HL-60 (cell line): ENCODE data around the gene GRIN2B.

ENCODE experiments used
- DNase-seq, 2 experiments: peaks; one replicate each; pipeline ENCODE4 v3.0.0-alpha.2; 2010 to 2020; ENCODE audit warnings: low read depth in 1 of 2, low spot score in 1 of 2
- H3K27ac ChIP-seq: fragments of 250-450 bp; sonication (Bioruptor Pico); replicated peaks from 2 replicates; pipeline ENCODE4 v1.5.1; 2020; ENCODE audit warnings: mild to moderate bottlenecking, moderate library complexity
- H3K27me3 ChIP-seq: fragments of 250-450 bp; sonication (Bioruptor Pico); 2 replicates; pipeline ENCODE4 v1.5.1; 2021; ENCODE audit warnings: mild to moderate bottlenecking, moderate library complexity; ENCODE audit not compliant: insufficient read depth, poor library complexity, severe bottlenecking
- H3K4me3 ChIP-seq: replicated peaks from 2 replicates; pipeline ENCODE4 v1.5.1; 2011; ENCODE audit warnings: mild to moderate bottlenecking, control low read depth, low read length; ENCODE audit not compliant: insufficient read depth
- GABPA ChIP-seq: IDR thresholded peaks from 2 replicates; pipeline ENCODE4 v1.6.1; 2012; ENCODE audit warnings: low read depth
- POLR2AphosphoS5 ChIP-seq: IDR thresholded peaks from 2 replicates; pipeline ENCODE4 v1.6.1; 2012; ENCODE audit warnings: low read depth
- REST ChIP-seq: IDR thresholded peaks from 2 replicates; pipeline ENCODE4 v1.6.1; 2012; ENCODE audit warnings: low read depth; ENCODE audit not compliant: insufficient replicate concordance
- SPI1 ChIP-seq: IDR thresholded peaks from 2 replicates; pipeline ENCODE4 v1.6.1; 2012; ENCODE audit warnings: low read depth, mild to moderate bottlenecking, borderline replicate concordance
- TF ChIP-seq, protein P1 (sequence below): IDR thresholded peaks from one replicate; pipeline ENCODE4 v1.5.1; 2011; ENCODE audit warnings: low read length, control low read depth, inconsistent platforms; ENCODE audit not compliant: insufficient read depth

The GRIN2B gene

GRCh38 chr12:13979772-13980378 lies 1.5 kb downstream of the GRIN2B start:
- H3K27ac ChIP-seq = no peak overlapping the region
- DNase-seq = no peak
- H3K27me3 ChIP-seq = peaks cover 21% of the 10 kb centered on the region
- TF ChIP-seq POLR2AphosphoS5 (no peak), SPI1 (no peak), GABPA (no peak), REST (no peak)
- TF ChIP-seq, protein P1, sequence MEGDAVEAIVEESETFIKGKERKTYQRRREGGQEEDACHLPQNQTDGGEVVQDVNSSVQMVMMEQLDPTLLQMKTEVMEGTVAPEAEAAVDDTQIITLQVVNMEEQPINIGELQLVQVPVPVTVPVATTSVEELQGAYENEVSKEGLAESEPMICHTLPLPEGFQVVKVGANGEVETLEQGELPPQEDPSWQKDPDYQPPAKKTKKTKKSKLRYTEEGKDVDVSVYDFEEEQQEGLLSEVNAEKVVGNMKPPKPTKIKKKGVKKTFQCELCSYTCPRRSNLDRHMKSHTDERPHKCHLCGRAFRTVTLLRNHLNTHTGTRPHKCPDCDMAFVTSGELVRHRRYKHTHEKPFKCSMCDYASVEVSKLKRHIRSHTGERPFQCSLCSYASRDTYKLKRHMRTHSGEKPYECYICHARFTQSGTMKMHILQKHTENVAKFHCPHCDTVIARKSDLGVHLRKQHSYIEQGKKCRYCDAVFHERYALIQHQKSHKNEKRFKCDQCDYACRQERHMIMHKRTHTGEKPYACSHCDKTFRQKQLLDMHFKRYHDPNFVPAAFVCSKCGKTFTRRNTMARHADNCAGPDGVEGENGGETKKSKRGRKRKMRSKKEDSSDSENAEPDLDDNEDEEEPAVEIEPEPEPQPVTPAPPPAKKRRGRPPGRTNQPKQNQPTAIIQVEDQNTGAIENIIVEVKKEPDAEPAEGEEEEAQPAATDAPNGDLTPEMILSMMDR = no peak
- H3K4me3 ChIP-seq = no peak overlapping the region

- no peak overlapping the region for H3K4me3 ChIP-seq
- TF ChIP-seq, protein P1 = no peak
- no peak for TF ChIP-seq POLR2AphosphoS5
- TF ChIP-seq SPI1 = no peak
- no peak for TF ChIP-seq GABPA
- TF ChIP-seq REST = no peak
- H3K27me3 ChIP-seq = peaks cover 21% of the 10 kb centered on the region
- DNase-seq = no peak
- no peak overlapping the region for H3K27ac ChIP-seq
Observed at GRCh38 chr12:13978876-13979275, 2.5 kb downstream of the GRIN2B start.

DNA sequence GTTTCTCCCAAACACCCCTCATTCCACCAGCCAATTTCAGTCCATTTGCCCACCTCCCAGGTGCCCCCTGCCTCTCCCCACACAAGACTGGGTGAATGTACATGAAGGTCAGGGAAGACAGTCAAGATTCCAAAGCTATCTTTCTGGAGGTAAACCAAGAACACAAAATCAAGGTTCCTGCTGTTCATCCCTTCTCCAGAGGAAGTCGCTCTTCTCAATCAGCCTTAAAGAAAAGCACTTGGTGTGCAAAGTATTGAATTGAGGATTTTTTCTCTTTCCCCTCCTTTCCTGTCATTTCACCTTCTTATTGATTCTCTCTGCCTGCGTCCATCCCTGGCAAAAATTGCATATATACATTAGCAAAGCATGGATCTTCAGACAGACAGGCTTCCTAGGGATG lies 4.5 kb downstream of the GRIN2B start:
- no peak for DNase-seq
- Histone ChIP-seq H3K27me3 (peaks cover 12% of the 10 kb centered on the region), H3K4me3 (no peak overlapping the region), H3K27ac (no peak overlapping the region)
- TF ChIP-seq POLR2AphosphoS5 (no peak), SPI1 (no peak), REST (no peak), GABPA (no peak)
- TF ChIP-seq, protein P1 = no peak
